Measurements from ENCODE around the gene BCAS3. TPM values are rescaled to one million over a fixed set of nuclear protein-coding genes. Genes with fewer than 3 reads are reported as not detected.

Gene BCAS3
- total RNA-seq, 3 donors from 2014 or later, result 21.6 to 33.4 (median 32.1) TPM

GRCh38 chr17:60675997-60676396 is 1.7 kb upstream of the BCAS3 start:
- intact Hi-C loops (cut with DNase I, micrococcal nuclease), result no loop called here
- ATAC-seq (no peak), DNase-seq (no peak)
- no peak overlapping the region for H3K4me3 ChIP-seq
- no peaks in the 10 kb centered on the region for H3K9me3 ChIP-seq
- no peaks in the 10 kb centered on the region for H3K36me3 ChIP-seq (ENCODE audit: low read depth)
- peaks cover 9% of the 10 kb centered on the region for H3K4me1 ChIP-seq (ENCODE audit: low read depth)
- TF ChIP-seq CTCF (IDR thresholded peaks at IDR 0.05), result no peak

- intact Hi-C loops (cut with DNase I, micrococcal nuclease), result no loop called here
- Histone ChIP-seq H3K4me3 (peak overlapping the region; percentile 46), H3K4me1 (ENCODE audit: low read depth) (peaks cover 9% of the 10 kb centered on the region), H3K36me3 (ENCODE audit: low read depth) (no peaks in the 10 kb centered on the region), H3K9me3 (no peaks in the 10 kb centered on the region)
- ATAC-seq (no peak), DNase-seq (peak in 2 of 3 donors; percentile 17 to 37)
- TF ChIP-seq CTCF (IDR thresholded peaks at IDR 0.05), result no peak
Measured at GRCh38 chr17:60676758-60677307, 818 bp upstream of the BCAS3 start.

GRCh38 chr17:60678118-60678444 is 430 bp downstream of the BCAS3 start:
- Histone ChIP-seq H3K4me3 (peak overlapping the region; percentile 46), H3K9me3 (no peaks in the 10 kb centered on the region), H3K36me3 (ENCODE audit: low read depth) (no peaks in the 10 kb centered on the region), H3K4me1 (ENCODE audit: low read depth) (peaks cover 9% of the 10 kb centered on the region)
- TF ChIP-seq CTCF (IDR thresholded peaks at IDR 0.05), result no peak
- peak; percentile 0 for ATAC-seq
- intact Hi-C loops (cut with DNase I, micrococcal nuclease), result no loop called here
- no peak for DNase-seq

- no peak for TF ChIP-seq CTCF (IDR thresholded peaks at IDR 0.05)
- DNase-seq (no peak), ATAC-seq (no peak)
- peaks cover 9% of the 10 kb centered on the region for H3K4me1 ChIP-seq (ENCODE audit: low read depth)
- H3K4me3 ChIP-seq, result no peak overlapping the region
- intact Hi-C loops (cut with DNase I, micrococcal nuclease), result no loop called here
- no peaks in the 10 kb centered on the region for H3K36me3 ChIP-seq (ENCODE audit: low read depth)
- H3K9me3 ChIP-seq, result no peaks in the 10 kb centered on the region
Measured at GRCh38 chr17:60679287-60679686, 1.6 kb downstream of the BCAS3 start.

GRCh38 chr17:60680754-60681153 is 3.1 kb downstream of the BCAS3 start:
- Histone ChIP-seq H3K4me1 (ENCODE audit: low read depth) (peaks cover 9% of the 10 kb centered on the region), H3K36me3 (ENCODE audit: low read depth) (no peaks in the 10 kb centered on the region), H3K4me3 (no peak overlapping the region), H3K9me3 (no peaks in the 10 kb centered on the region)
- intact Hi-C loops (cut with DNase I, micrococcal nuclease), result no loop called here
- ATAC-seq, result no peak
- DNase-seq, result no peak
- TF ChIP-seq CTCF (IDR thresholded peaks at IDR 0.05), result no peak

- no peak for TF ChIP-seq CTCF (IDR thresholded peaks at IDR 0.05)
- Histone ChIP-seq H3K36me3 (ENCODE audit: low read depth) (no peaks in the 10 kb centered on the region), H3K4me1 (ENCODE audit: low read depth) (no peaks in the 10 kb centered on the region), H3K9me3 (no peaks in the 10 kb centered on the region), H3K4me3 (no peak overlapping the region)
- ATAC-seq (no peak), DNase-seq (no peak)
- intact Hi-C loops (cut with DNase I, micrococcal nuclease), result no loop called here
Measured at GRCh38 chr17:60685437-60685836, 7.8 kb downstream of the BCAS3 start.

All from mucosa of descending colon (tissue), 3 donors.